GM12878 (cell line): ENCODE results near the gene FIBCD1. TPM values are rescaled to one million over a fixed set of nuclear protein-coding genes. Genes with fewer than 3 reads are reported as not detected.

ENCODE experiments used
- ATAC-seq: fragments of 200-7000 bp; cut with Tn5 transposase; 3 replicates; pipeline ENCODE4 v1.9.1; 2020; ENCODE audit warnings: mild to moderate bottlenecking, moderate library complexity
- BruUV-seq: library from RNA; stranded (reverse); fragments of 400-500 nt; replicated peaks from 2 replicates; lab custom pipeline; 2021; lab: Mats Ljungman, UMichigan
- CTCF ChIA-PET: fragments of 300-600 bp; sonication (Branson Sonifier 250); formaldehyde crosslinking; extraction: SDS; loops from one replicate; lab custom pipeline; 2021; ENCODE audit warnings: inconsistent platforms; lab: Yijun Ruan, JAX
- POLR2A ChIA-PET: fragments of 350-600 bp; formaldehyde crosslinking; extraction: SDS; loops from one replicate; lab custom pipeline; 2021; ENCODE audit warnings: inconsistent platforms; lab: Charles Lee
- RAD21 ChIA-PET: fragments of 300-600 bp; sonication (Branson Sonifier 250); formaldehyde crosslinking; loops from one replicate; lab custom pipeline; 2023; ENCODE audit warnings: antibody characterized with exemption; ENCODE audit not compliant: unreplicated experiment; lab: Charles Lee
- SMC1A ChIA-PET: fragments of 300-600 bp; sonication (Branson Sonifier 250); formaldehyde crosslinking; loops from one replicate; lab custom pipeline; 2023; ENCODE audit not compliant: unreplicated experiment, uncharacterized antibody; lab: Charles Lee
- DNase-seq: peaks from one replicate; pipeline ENCODE4 v3.0.0-alpha.2; 2011; ENCODE audit warnings: low read depth, low spot score
- FAIRE-seq: peaks from 3 replicates; lab custom pipeline; 2011; peaks lifted over from hg19 to GRCh38; lab: Jason Lieb, UNC
- H2AFZ ChIP-seq: 2 replicates; pipeline ENCODE4 v1.6.0; 2011; ENCODE audit warnings: low read depth, low read length, control low read depth; ENCODE audit not compliant: control insufficient read depth
- H3K27ac ChIP-seq: 2 replicates; pipeline ENCODE4 v1.5.1; 2011; ENCODE audit warnings: control low read depth; ENCODE audit not compliant: control insufficient read depth, insufficient read depth
- H3K27me3 ChIP-seq, 2 experiments: replicated peaks in 1 of 2; 2 replicates each; pipeline versions ENCODE4 v1.6.0 to v1.6.1; 2011; ENCODE audit warnings: low read length in 1 of 2; ENCODE audit not compliant: control insufficient read depth in 2 of 2, insufficient read depth in 2 of 2
- H3K36me3 ChIP-seq, 2 experiments: 2 replicates each; pipeline ENCODE4 v1.5.1; 2011; ENCODE audit warnings: low read length in 1 of 2; ENCODE audit not compliant: control insufficient read depth in 2 of 2, insufficient read depth in 2 of 2
- H3K4me1 ChIP-seq: 2 replicates; pipeline ENCODE4 v1.6.1; 2011; ENCODE audit warnings: mild to moderate bottlenecking, low read length, moderate library complexity, mixed read lengths; ENCODE audit not compliant: control insufficient read depth, insufficient read depth
- H3K4me2 ChIP-seq: 2 replicates; pipeline ENCODE4 v1.6.0; 2011; ENCODE audit warnings: control low read depth; ENCODE audit not compliant: control insufficient read depth, insufficient read depth
- H3K4me3 ChIP-seq: fragments of 200-600 bp; sonication (generic); 2 replicates; pipeline ENCODE4 v1.5.1; 2016
- H3K79me2 ChIP-seq: 2 replicates; pipeline ENCODE4 v1.6.0; 2011; ENCODE audit warnings: low read length; ENCODE audit not compliant: control insufficient read depth, insufficient read depth
- H3K9ac ChIP-seq: 2 replicates; pipeline ENCODE4 v1.8.0; 2011; ENCODE audit warnings: low read length, control low read depth, mixed read lengths; ENCODE audit not compliant: control insufficient read depth, insufficient read depth
- H3K9me3 ChIP-seq: replicated peaks from 3 replicates; pipeline ENCODE4 v1.5.1; 2011; ENCODE audit warnings: mild to moderate bottlenecking, low read length; ENCODE audit not compliant: control insufficient read depth, insufficient read depth
- H4K20me1 ChIP-seq: 2 replicates; pipeline ENCODE4 v1.6.0; 2011; ENCODE audit not compliant: control insufficient read depth, insufficient read depth
- BRCA1 ChIP-seq: IDR thresholded peaks from 2 replicates; pipeline ENCODE4 v1.6.1; 2011; ENCODE audit warnings: low read depth, low read length, improper control_type of control experiment
- CBFB ChIP-seq: IDR thresholded peaks from 2 replicates; pipeline ENCODE4 v1.6.1; 2016; ENCODE audit warnings: antibody characterized with exemption, low read depth
- CHD2 ChIP-seq: IDR thresholded peaks from 2 replicates; pipeline ENCODE4 v1.6.1; 2011; ENCODE audit warnings: low read depth, low read length, improper control_type of control experiment, borderline replicate concordance
- CHD4 ChIP-seq: fragments of 200-600 bp; sonication (generic); IDR thresholded peaks from 2 replicates; pipeline ENCODE4 v1.6.1; 2016; ENCODE audit warnings: mild to moderate bottlenecking
- FOXK2 ChIP-seq: fragments of 450-650 bp; IDR thresholded peaks from 2 replicates; pipeline ENCODE4 v1.6.1; 2017; ENCODE audit warnings: mild to moderate bottlenecking, moderate library complexity
- IRF4 ChIP-seq: IDR thresholded peaks from 2 replicates; pipeline ENCODE4 v1.6.1; 2011; ENCODE audit warnings: low read depth, low read length
- IRF5 ChIP-seq: fragments of 450-650 bp; IDR thresholded peaks from 2 replicates; pipeline ENCODE4 v1.6.1; 2017; ENCODE audit warnings: borderline replicate concordance
- MXI1 ChIP-seq: fragments of 150-350 bp; IDR thresholded peaks from 2 replicates; pipeline ENCODE4 v1.6.1; 2011; ENCODE audit warnings: low read depth, mild to moderate bottlenecking, inconsistent platforms, low read length, improper control_type of control experiment
- PAX5 ChIP-seq: IDR thresholded peaks from 2 replicates; pipeline ENCODE4 v1.6.1; 2011; ENCODE audit warnings: low read depth, low read length, borderline replicate concordance
- TARDBP ChIP-seq: IDR thresholded peaks from 2 replicates; pipeline ENCODE4 v1.6.1; 2016; ENCODE audit warnings: borderline replicate concordance
- WGBS: methylation state at CpG from one replicate; pipeline ENCODE4 v1.1.6; 2016; ENCODE audit warnings: low lambda C conversion rate; ENCODE audit not compliant: insufficient replicate concordance, insufficient coverage; ENCODE audit errors: missing lambda C conversion rate; 5-methylcytosine and 5-hydroxymethylcytosine counted together
- in situ Hi-C: fragments of 300-500 bp; cut with MboI; formaldehyde crosslinking; loops from 9 replicates; pipeline ENCODE4 v1.14.3; 2018; ENCODE audit warnings: mixed read lengths
- intact Hi-C: fragments of 100-400 bp; cut with micrococcal nuclease; formaldehyde crosslinking; loops from one replicate; pipeline ENCODE4 v1.14.2; 2022; ENCODE audit not compliant: unreplicated experiment
- polyA plus RNA-seq, 11 experiments: library from polyadenylated mRNA; depleted of rRNA in 4 of 11; unstranded in 6 of 11; stranded (reverse) in 5 of 11; fragments of >200 nt; fragmentation: Nextera tagmentation in 4 of 11; fragmentation: Illumina TruSeq in 1 of 11; extraction: Ambion mirVana in 4 of 11; extraction: Trizol in 1 of 11; gene quantifications; 1 replicate in 1 of 11; 2 replicates in 10 of 11; pipeline versions ENCODE4 v1.2.1 to v1.2.3, GENCODE V29; 2011 to 2016; ENCODE audit warnings: inconsistent platforms in 2 of 11, missing spikeins in 2 of 11, low read depth in 1 of 11
- total RNA-seq, 4 experiments: library from RNA; depleted of rRNA in 3 of 4; stranded (reverse); fragments of >200 nt in 3 of 4; fragmentation: Illumina TruSeq in 1 of 4; extraction: Trizol in 1 of 4; gene quantifications; 2 replicates each; pipeline versions ENCODE4 v1.2.1 to v1.2.3, GENCODE V29; 2013 to 2021
- TF ChIP-seq, protein P1 (sequence below): fragments of 450-650 bp; formaldehyde crosslinking; IDR thresholded peaks from 2 replicates; pipeline ENCODE4 v1.4.0; 2022; ENCODE audit warnings: mild to moderate bottlenecking, moderate library complexity
- TF ChIP-seq, protein P2 (sequence below): fragments of 450-650 bp; IDR thresholded peaks from 2 replicates; pipeline ENCODE4 v1.6.1; 2017; ENCODE audit warnings: mild to moderate bottlenecking, moderate library complexity
- TF ChIP-seq, protein P3 (sequence below): fragments of 450-650 bp; IDR thresholded peaks from 2 replicates; pipeline ENCODE4 v1.6.1; 2018; ENCODE audit warnings: mild to moderate bottlenecking, low read depth, moderate library complexity; ENCODE audit not compliant: partially characterized antibody

Gene FIBCD1
- total and polyA plus RNA-seq, 10 of the 15 experiments (the other 5 are each of a cell fraction or from before 2014, with no cell fraction given) = 0.04 to 0.95 (median 0.25) TPM; not detected in 6

DNA sequence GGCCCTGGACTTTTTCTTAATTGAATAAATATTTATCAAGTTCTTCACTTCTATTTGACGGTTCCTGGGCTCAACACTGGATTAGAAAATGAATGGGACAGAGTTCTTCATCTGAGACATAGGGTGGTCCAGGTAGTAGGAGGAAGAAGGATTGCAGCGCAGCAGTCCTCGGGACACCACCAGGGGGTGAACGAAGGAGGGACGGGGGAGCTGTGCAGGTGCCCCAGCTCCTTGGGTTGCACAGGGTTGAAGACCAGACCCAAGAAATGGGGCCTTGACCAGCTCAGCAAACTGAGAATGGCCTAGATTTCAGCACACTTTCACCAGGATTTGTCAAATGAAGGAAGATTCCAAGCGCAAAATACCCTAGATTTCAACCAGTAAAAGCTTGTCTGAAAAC, 74.5 kb downstream of the FIBCD1 start:
- peaks cover 11 to 23% of the 10 kb centered on the region in 2 experiments; a peak in 3 of 4 replicates for H3K36me3 ChIP-seq
- ChIA-PET SMC1A (interaction anchor here (1.1 to 3.0 kb wide), 8 partner anchors 32 to 182 kb away, joined by 3 to 12 read pairs (median 4); no protein-coding TSS in a partner anchor), POLR2A (no interaction called here), RAD21 (interaction anchor here (1.0 to 4.6 kb wide), 6 partner anchors 64 to 182 kb away, joined by 4 to 28 read pairs (median 8); no protein-coding TSS in a partner anchor), CTCF (interaction anchor here (0.7 to 11.0 kb wide), 19 partner anchors 13 to 181 kb away, joined by 3 to 267 read pairs (median 4); partner anchors contain the start of gene EXOSC2)
- no peak for FAIRE-seq
- in situ Hi-C loops = loop anchor here (5.0 to 10.0 kb wide), 2 partner anchors 92 to 410 kb away; no protein-coding TSS in a partner anchor
- BruUV-seq = no TSS peak
- 97% methylated on average over 6 of the region's 6 CpGs for WGBS
- H3K9me3 ChIP-seq = no peaks in the 10 kb centered on the region
- no peak overlapping the region for H3K4me3 ChIP-seq
- no peak overlapping the region for H3K9ac ChIP-seq
- no peak overlapping the region for H3K4me2 ChIP-seq
- intact Hi-C loops = no loop called here
- 0 out of 2 replicates have a peak, but pooled peaks cover under 1% of the 10 kb centered on the region for H3K4me1 ChIP-seq
- no peak for ATAC-seq
- H3K79me2 ChIP-seq = no peaks in the 10 kb centered on the region
- peaks cover 5% of the 10 kb centered on the region; the same call in 1 of the 2 replicates for H4K20me1 ChIP-seq
- no peak for DNase-seq
- no peak overlapping the region for H3K27ac ChIP-seq
- H2AFZ ChIP-seq = no peak overlapping the region
- no peaks in the 10 kb centered on the region for H3K27me3 ChIP-seq
- TF ChIP-seq PAX5 (no peak), MXI1 (no peak), TARDBP (no peak), CBFB (no peak), CHD2 (no peak), IRF5 (no peak), CHD4 (no peak), IRF4 (no peak), BRCA1 (no peak), FOXK2 (no peak)
- TF ChIP-seq, protein P1, sequence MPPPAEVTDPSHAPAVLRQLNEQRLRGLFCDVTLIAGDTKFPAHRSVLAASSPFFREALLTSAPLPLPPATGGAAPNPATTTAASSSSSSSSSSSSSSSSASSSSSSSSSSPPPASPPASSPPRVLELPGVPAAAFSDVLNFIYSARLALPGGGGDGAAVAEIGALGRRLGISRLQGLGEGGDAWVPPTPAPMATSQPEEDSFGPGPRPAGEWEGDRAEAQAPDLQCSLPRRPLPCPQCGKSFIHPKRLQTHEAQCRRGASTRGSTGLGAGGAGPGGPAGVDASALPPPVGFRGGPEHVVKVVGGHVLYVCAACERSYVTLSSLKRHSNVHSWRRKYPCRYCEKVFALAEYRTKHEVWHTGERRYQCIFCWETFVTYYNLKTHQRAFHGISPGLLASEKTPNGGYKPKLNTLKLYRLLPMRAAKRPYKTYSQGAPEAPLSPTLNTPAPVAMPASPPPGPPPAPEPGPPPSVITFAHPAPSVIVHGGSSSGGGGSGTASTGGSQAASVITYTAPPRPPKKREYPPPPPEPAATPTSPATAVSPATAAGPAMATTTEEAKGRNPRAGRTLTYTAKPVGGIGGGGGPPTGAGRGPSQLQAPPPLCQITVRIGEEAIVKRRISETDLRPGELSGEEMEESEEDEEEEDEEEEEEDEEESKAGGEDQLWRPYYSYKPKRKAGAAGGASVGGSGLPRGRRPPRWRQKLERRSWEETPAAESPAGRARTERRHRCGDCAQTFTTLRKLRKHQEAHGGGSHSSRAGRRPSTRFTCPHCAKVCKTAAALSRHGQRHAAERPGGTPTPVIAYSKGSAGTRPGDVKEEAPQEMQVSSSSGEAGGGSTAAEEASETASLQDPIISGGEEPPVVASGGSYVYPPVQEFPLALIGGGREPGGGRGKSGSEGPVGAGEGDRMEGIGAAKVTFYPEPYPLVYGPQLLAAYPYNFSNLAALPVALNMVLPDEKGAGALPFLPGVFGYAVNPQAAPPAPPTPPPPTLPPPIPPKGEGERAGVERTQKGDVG (CRISPR knock-in tag) = no peak
- TF ChIP-seq, protein P2, sequence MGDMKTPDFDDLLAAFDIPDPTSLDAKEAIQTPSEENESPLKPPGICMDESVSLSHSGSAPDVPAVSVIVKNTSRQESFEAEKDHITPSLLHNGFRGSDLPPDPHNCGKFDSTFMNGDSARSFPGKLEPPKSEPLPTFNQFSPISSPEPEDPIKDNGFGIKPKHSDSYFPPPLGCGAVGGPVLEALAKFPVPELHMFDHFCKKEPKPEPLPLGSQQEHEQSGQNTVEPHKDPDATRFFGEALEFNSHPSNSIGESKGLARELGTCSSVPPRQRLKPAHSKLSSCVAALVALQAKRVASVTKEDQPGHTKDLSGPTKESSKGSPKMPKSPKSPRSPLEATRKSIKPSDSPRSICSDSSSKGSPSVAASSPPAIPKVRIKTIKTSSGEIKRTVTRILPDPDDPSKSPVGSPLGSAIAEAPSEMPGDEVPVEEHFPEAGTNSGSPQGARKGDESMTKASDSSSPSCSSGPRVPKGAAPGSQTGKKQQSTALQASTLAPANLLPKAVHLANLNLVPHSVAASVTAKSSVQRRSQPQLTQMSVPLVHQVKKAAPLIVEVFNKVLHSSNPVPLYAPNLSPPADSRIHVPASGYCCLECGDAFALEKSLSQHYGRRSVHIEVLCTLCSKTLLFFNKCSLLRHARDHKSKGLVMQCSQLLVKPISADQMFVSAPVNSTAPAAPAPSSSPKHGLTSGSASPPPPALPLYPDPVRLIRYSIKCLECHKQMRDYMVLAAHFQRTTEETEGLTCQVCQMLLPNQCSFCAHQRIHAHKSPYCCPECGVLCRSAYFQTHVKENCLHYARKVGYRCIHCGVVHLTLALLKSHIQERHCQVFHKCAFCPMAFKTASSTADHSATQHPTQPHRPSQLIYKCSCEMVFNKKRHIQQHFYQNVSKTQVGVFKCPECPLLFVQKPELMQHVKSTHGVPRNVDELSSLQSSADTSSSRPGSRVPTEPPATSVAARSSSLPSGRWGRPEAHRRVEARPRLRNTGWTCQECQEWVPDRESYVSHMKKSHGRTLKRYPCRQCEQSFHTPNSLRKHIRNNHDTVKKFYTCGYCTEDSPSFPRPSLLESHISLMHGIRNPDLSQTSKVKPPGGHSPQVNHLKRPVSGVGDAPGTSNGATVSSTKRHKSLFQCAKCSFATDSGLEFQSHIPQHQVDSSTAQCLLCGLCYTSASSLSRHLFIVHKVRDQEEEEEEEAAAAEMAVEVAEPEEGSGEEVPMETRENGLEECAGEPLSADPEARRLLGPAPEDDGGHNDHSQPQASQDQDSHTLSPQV = no peak
- TF ChIP-seq, protein P3, sequence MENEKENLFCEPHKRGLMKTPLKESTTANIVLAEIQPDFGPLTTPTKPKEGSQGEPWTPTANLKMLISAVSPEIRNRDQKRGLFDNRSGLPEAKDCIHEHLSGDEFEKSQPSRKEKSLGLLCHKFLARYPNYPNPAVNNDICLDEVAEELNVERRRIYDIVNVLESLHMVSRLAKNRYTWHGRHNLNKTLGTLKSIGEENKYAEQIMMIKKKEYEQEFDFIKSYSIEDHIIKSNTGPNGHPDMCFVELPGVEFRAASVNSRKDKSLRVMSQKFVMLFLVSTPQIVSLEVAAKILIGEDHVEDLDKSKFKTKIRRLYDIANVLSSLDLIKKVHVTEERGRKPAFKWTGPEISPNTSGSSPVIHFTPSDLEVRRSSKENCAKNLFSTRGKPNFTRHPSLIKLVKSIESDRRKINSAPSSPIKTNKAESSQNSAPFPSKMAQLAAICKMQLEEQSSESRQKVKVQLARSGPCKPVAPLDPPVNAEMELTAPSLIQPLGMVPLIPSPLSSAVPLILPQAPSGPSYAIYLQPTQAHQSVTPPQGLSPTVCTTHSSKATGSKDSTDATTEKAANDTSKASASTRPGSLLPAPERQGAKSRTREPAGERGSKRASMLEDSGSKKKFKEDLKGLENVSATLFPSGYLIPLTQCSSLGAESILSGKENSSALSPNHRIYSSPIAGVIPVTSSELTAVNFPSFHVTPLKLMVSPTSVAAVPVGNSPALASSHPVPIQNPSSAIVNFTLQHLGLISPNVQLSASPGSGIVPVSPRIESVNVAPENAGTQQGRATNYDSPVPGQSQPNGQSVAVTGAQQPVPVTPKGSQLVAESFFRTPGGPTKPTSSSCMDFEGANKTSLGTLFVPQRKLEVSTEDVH = no peak
